MM.1S (cell line): ENCODE results near the gene SLC39A8.

Source experiments
- DNase-seq: peaks from one replicate; pipeline ENCODE4 v3.0.0-alpha.2; 2015
- H2AFZ ChIP-seq: fragments of 300-600 bp; sonication (generic); 2 replicates; pipeline ENCODE4 v1.6.0; 2016; ENCODE audit warnings: antibody characterized with exemption, low read length
- H3F3A ChIP-seq: fragments of 300-600 bp; sonication (generic); 2 replicates; pipeline ENCODE4 v1.6.1; 2016; ENCODE audit warnings: mild to moderate bottlenecking, antibody characterized with exemption, low read length, moderate library complexity, mixed read lengths; ENCODE audit not compliant: insufficient read depth
- H3K27ac ChIP-seq: fragments of 300-600 bp; sonication (generic); 2 replicates; pipeline ENCODE4 v1.5.1; 2016; ENCODE audit warnings: mild to moderate bottlenecking, low read length
- H3K27me3 ChIP-seq: fragments of 300-600 bp; sonication (generic); replicated peaks from 2 replicates; pipeline ENCODE4 v1.6.0; 2016; ENCODE audit warnings: low read length; ENCODE audit not compliant: insufficient read depth
- H3K36me3 ChIP-seq: fragments of 300-600 bp; sonication (generic); replicated peaks from 2 replicates; pipeline ENCODE4 v1.6.1; 2016; ENCODE audit warnings: mild to moderate bottlenecking, low read length, mixed read lengths; ENCODE audit not compliant: insufficient read depth
- H3K4me1 ChIP-seq: fragments of 300-600 bp; sonication (generic); 2 replicates; pipeline ENCODE4 v1.6.1; 2016; ENCODE audit warnings: low read length, mixed read lengths
- H3K4me2 ChIP-seq: fragments of 300-600 bp; sonication (generic); 2 replicates; pipeline ENCODE4 v1.6.0; 2016; ENCODE audit warnings: low read depth, low read length
- H3K4me3 ChIP-seq: fragments of 300-600 bp; sonication (generic); 2 replicates; pipeline ENCODE4 v1.5.1; 2016; ENCODE audit warnings: low read length, mixed read lengths
- H3K79me2 ChIP-seq: fragments of 300-600 bp; sonication (generic); 2 replicates; pipeline ENCODE4 v1.6.1; 2016; ENCODE audit warnings: mixed run types, low read length, mixed read lengths
- H3K9ac ChIP-seq: fragments of 300-600 bp; sonication (generic); 2 replicates; pipeline ENCODE4 v1.6.1; 2016; ENCODE audit warnings: low read length, mixed read lengths
- H3K9me2 ChIP-seq: fragments of 300-600 bp; sonication (generic); replicated peaks from 2 replicates; pipeline ENCODE4 v1.6.1; 2016; ENCODE audit warnings: mild to moderate bottlenecking, low read length, mixed read lengths; ENCODE audit not compliant: insufficient read depth
- H3K9me3 ChIP-seq: fragments of 300-600 bp; sonication (generic); replicated peaks from 2 replicates; pipeline ENCODE4 v1.6.1; 2016; ENCODE audit warnings: mild to moderate bottlenecking, low read length, mixed read lengths; ENCODE audit not compliant: insufficient read depth
- H4K20me1 ChIP-seq: fragments of 300-600 bp; sonication (generic); 2 replicates; pipeline ENCODE4 v1.6.1; 2016; ENCODE audit warnings: mild to moderate bottlenecking, low read length, moderate library complexity, mixed read lengths; ENCODE audit not compliant: insufficient read depth
- CTCF ChIP-seq: fragments of 300-600 bp; sonication (generic); IDR thresholded peaks from 2 replicates; pipeline ENCODE4 v1.5.1; 2016; ENCODE audit warnings: antibody characterized with exemption, low read length, mixed read lengths
- EZH2 ChIP-seq: fragments of 300-600 bp; sonication (generic); optimal IDR thresholded peaks from 2 replicates; pipeline ENCODE3; 2017; ENCODE audit warnings: low read depth, mild to moderate bottlenecking, antibody characterized with exemption, low read length, mixed read lengths
- EZH2phosphoT487 ChIP-seq: fragments of 300-600 bp; sonication (generic); IDR thresholded peaks from 2 replicates; pipeline ENCODE4 v1.6.1; 2018; ENCODE audit warnings: antibody characterized with exemption, low read length

SLC39A8 gene

GRCh38 chr4:102213031-102213430 is 132.3 kb downstream of the SLC39A8 start:
- Histone ChIP-seq H3K4me1 (no peaks in the 10 kb centered on the region), H3K4me3 (no peak overlapping the region), H4K20me1 (no peaks in the 10 kb centered on the region), H3K27me3 (no peaks in the 10 kb centered on the region), H3K9me3 (no peaks in the 10 kb centered on the region), H3K36me3 (no peaks in the 10 kb centered on the region), H3K9ac (no peak overlapping the region), H3K9me2 (no peaks in the 10 kb centered on the region), H3K79me2 (no peaks in the 10 kb centered on the region), H3K27ac (no peak overlapping the region), H3F3A (no peaks in the 10 kb centered on the region), H2AFZ (no peak overlapping the region), H3K4me2 (no peak overlapping the region)
- TF ChIP-seq EZH2phosphoT487, result no peak
- no peak for TF ChIP-seq CTCF
- no peak for TF ChIP-seq EZH2
- no peak for DNase-seq
